ENCODE measurements around the gene REV1.

REV1 gene

DNA sequence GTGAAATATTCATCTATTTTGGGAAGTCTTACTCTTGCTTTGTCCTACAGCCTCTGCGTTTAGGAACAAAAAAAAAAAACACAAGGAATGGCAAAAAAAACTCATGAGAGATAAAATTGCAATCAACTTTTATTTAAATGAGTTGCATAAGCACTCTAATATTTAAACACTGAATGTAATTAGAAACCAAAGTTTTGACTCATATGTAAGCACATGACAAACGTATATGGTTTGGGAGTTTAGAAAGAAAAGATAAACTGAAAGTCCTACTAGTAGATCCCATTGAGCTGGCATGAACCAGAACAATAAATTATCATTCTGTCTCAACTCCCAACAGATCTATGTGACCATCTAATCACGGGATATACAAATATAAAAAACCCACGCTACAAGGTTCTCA, 44.8 kb downstream of the REV1 start:
- DNase-seq, result no peak

DNA sequence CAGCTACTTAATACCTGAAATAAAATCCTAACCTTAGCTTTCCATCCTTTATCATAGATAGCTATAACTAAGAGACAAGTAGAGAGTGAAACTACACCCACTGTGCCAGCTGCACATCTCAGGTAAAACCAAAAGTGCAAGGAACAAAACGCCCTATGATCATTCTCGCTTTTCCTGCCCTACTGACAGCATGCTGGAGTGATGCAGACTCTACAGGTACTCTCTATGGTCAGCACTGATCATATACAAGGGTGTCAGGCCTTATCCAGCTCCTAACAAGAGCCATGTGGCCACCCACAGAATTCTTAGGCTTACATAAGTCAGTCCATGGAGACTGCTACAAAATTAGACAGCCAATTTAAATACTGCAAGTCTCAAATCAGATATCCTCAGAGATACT, 45.6 kb downstream of the REV1 start:
- DNase-seq, result no peak

- DNase-seq, result no peak
These were observed 47.0 kb downstream of the REV1 start for GRCh38 chr2:99442837-99443236.

GRCh38 chr2:99439971-99440505, 49.8 kb downstream of the REV1 start:
- DNase-seq, result no peak

- DNase-seq, result no peak
These were observed 52.9 kb downstream of the REV1 start for GRCh38 chr2:99436874-99437273.

DNA sequence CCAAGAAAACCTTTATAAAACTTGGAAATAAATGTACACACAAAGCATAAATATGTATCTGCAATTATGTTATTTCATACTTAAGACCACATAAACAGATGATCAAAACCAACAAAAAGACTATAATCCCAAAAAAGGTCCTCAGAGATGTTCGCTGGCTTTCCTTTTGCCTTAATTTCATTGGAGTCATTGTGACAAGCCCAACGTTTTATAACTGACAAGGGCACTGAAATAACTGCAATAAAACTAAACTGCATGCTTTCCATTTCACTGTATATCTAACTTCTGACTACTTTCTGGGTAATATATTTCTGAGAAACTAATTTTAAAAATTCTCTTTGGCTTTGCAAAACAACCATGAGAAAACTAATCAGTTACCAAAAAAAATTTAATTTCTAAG, 56.5 kb downstream of the REV1 start:
- DNase-seq, result no peak

GRCh38 chr2:99431587-99432275, 58.1 kb downstream of the REV1 start:
- no peak for DNase-seq

- DNase-seq, result no peak
These were observed 59.1 kb downstream of the REV1 start for GRCh38 chr2:99430614-99431291.

- no peak for DNase-seq
These were observed 64.8 kb downstream of the REV1 start for GRCh38 chr2:99425022-99425421.

- DNase-seq, result no peak
These were observed 65.4 kb downstream of the REV1 start for GRCh38 chr2:99424371-99424770.

DNA sequence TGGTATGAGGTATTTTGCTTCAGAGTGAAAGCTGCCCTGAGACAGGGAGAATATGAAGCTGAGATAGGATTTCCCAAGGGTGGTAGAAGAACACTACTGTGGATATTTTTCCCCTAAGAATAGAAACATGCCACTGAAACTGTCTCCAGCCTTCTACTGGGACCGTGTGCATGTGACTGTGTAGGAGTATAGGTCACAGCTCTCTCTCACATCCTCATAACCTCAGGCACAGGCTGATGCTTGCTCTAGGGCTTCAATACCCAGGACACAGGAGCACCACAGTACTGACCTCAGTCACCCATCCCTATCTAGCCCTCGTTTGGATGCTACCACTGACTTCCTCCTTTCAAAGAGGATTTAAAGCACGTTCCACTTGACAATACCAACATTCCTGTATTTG, 67.2 kb downstream of the REV1 start:
- DNase-seq, result no peak

GRCh38 chr2:99421469-99421868, 68.3 kb downstream of the REV1 start:
- DNase-seq, result no peak

DNA sequence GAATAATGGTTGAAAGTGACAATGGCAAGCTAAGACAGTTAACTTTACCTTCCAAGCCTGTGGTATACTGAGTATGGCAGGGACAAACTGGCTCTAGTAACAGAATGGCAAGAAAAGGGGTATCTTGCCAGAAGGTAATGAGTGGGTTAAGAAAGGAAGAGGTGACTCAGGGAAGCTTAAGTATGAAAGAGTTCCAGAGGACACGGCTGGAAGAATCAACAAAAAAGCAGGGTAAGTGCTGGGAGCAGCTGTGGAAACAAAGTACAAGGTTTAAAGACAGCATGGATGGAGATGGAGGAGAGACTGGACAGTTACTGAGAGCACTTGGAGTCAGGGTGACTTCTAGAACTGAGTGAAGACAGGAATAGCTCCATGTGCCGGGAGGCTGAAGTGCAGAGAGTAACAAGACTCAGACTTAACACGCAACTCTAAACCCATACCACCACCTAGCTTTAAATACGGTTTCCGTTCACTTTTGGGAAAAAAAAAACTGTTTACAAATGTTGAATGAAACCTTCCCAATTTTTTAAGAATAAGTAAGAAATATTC, 69.0 kb downstream of the REV1 start:
- no peak for DNase-seq

DNA sequence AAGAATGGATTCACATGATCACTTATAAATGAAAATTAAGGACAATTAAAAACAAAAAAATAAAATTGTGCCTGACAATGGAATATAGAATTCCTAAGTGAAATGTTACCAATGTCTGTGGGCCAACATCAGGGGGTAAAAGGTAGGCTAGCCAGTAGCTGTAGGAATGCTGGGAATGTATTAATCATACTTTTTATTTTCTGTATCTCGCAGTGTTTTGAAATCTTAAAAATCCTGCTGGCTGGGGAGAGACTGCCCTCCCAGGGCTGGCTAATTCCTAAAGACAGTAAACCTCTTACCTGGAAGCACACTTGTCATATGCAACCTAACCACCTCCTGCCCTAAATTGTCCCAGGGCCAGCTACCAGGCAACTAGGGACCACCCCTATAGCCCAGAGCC, 69.8 kb downstream of the REV1 start:
- DNase-seq, result no peak

GRCh38 chr2:99417396-99417795, 72.4 kb downstream of the REV1 start:
- no peak for DNase-seq

GRCh38 chr2:99414566-99414965, 75.3 kb downstream of the REV1 start:
- DNase-seq, result no peak

DNA sequence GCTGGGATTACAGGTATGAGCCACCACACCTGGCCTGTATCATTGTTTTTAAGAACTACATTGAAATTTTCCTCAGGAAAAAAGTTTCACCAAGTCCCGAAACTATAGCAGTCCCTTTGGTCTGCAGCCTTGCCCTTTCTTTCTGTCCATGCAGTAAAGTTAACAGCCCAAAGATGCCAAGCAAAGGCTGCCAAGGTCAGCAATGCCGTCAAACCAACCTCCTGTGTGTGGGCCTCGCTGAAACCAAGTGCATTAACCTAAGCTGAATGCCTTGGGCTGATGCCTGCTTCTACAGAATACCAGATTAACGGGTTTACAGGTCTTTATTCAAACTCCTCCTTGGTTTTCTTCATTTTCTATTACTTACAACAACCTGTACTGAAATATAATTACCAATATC, 79.5 kb downstream of the REV1 start:
- no peak for DNase-seq

- no peak for DNase-seq
These were observed 83.7 kb downstream of the REV1 start for GRCh38 chr2:99406137-99406536.

DNA sequence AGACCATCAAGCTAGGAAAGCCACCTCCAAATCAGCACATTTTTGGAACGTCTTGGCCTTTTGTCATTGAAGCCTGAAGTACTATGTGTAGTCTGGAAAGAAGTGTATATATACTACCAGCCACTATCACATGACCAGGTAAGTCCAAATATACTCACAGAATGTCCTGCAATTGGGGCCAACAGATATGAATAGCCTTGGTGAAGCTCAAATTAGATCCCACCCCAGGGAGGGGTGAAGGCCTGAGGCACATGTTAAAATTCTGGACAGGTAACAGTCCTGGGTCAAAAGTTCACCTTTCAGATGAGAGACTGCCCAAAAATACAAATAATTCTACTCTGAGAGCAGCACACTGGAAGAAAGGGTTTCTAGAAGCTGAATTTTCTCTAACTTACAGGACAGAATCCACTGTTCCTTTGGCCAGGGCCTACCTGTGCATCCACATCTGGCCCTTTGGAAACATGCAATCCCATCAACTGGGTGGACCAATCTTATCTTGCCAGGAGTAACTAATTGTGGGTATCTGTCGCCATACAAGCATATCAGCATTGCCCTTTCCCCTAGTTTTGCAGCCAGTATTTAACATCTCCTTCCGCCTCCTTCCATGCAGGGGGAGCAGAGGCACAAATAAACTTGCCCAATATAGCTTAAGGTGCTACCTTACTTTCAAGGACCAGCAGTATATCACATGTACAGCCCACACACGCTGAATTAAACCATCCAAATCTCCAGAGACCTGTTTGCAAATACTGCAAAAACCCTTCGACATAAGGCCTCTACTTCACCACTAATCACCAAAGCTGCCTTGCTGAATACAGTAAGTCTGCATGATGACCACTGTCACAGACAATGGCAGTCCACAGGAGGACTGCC, 84.8 kb downstream of the REV1 start:
- no peak for DNase-seq

- no peak for DNase-seq
These were observed 85.6 kb downstream of the REV1 start for GRCh38 chr2:99404039-99404796.

DNA sequence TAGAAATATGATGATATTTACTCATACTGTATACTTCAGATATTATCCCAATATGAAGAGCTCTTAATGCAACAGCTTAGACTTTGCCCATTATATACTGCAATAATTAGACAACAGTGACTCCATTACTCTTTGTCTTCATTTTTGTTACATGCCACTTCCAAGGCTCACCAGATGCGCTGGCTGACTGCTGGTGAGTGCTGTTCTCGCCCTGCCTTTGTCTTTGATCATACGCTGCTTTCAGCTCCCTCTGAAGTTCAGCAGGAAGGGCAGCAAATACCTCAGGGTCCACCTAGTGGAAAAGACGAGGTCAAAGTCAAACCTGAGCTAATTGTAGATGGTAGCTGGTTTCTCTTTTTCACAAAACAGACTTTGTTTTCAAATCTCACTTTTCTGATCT, 86.3 kb downstream of the REV1 start:
- DNase-seq, result no peak

DNA sequence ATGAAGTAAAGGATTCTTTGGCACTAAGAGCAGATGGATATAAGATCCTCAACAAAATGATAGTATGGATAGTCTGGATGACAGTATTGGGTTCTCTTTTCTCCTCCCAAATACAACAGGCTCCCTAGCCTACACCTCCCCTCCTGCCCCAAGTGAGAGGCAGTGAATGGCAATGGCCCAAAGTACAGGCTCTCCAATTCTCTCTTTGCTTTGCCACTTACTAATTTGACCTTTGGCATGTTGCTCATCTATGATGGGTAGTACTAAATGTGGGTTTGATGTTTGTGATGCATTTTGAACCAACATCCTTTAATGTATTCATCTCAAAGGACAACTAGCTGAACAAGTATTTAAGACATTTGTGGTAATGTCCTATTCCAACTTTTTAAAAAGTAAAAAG, 86.7 kb downstream of the REV1 start:
- DNase-seq, result no peak

DNA sequence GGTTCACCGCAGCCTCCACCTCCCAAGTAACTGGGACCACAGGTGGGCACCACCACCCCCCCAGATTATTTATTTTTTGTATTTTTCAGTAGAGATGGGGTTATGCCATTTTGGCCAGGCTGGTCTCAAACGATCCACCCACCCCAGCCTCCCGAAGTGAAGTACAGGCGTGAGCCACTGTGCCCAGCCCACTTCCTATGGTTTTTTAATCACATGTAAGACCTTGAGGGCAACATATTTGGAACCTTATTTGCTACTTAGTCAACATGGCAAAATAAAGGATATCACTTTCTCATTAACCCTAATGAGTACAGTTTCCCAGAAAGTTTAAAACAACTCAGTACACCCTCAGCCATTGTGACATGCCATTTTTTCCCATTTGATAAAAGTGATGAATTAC, 88.0 kb downstream of the REV1 start:
- DNase-seq, result no peak
